ENCODE measurements around the gene MYO1E.

The MYO1E gene

GRCh38 chr15:59247364-59247763 lies 125.3 kb downstream of the MYO1E start:
- Histone ChIP-seq H3K9me3 (ENCODE audit: control insufficient read depth in 2 of 2, low read length in 2 of 2) (no peaks in the 10 kb centered on the region), H3K4me3 (ENCODE audit: low read length in 2 of 2) (no peak overlapping the region), H3K27ac (ENCODE audit: low read length) (no peak overlapping the region), H3K9ac (ENCODE audit: low read length in 2 of 2) (no peak overlapping the region), H3K4me1 (ENCODE audit: control insufficient read depth, insufficient read depth, low read length) (no peaks in the 10 kb centered on the region), H3K27me3 (ENCODE audit: control insufficient read depth in 1 of 2, insufficient read depth in 2 of 2, low read length in 2 of 2) (no peaks in the 10 kb centered on the region), H3K36me3 (ENCODE audit: control insufficient read depth in 2 of 2, insufficient read depth in 2 of 2, low read length in 2 of 2) (no peaks in the 10 kb centered on the region)

- Histone ChIP-seq H3K4me1 (ENCODE audit: control insufficient read depth, insufficient read depth, low read length) (no peaks in the 10 kb centered on the region), H3K4me3 (ENCODE audit: low read length in 2 of 2) (no peak overlapping the region), H3K9ac (ENCODE audit: low read length in 2 of 2) (no peak overlapping the region), H3K27ac (ENCODE audit: low read length) (no peak overlapping the region), H3K27me3 (ENCODE audit: control insufficient read depth in 1 of 2, insufficient read depth in 2 of 2, low read length in 2 of 2) (no peaks in the 10 kb centered on the region), H3K9me3 (ENCODE audit: control insufficient read depth in 2 of 2, low read length in 2 of 2) (no peaks in the 10 kb centered on the region), H3K36me3 (ENCODE audit: control insufficient read depth in 2 of 2, insufficient read depth in 2 of 2, low read length in 2 of 2) (no peaks in the 10 kb centered on the region)
These were observed 127.1 kb downstream of the MYO1E start for GRCh38 chr15:59245559-59245958.

GRCh38 chr15:59244337-59244736 lies 128.3 kb downstream of the MYO1E start:
- H3K27me3 ChIP-seq (ENCODE audit: control insufficient read depth in 1 of 2, insufficient read depth in 2 of 2, low read length in 2 of 2): no peaks in the 10 kb centered on the region

GRCh38 chr15:59243622-59244021 lies 129.0 kb downstream of the MYO1E start:
- H3K27me3 ChIP-seq (ENCODE audit: control insufficient read depth in 1 of 2, insufficient read depth in 2 of 2, low read length in 2 of 2): no peaks in the 10 kb centered on the region
- H3K9me3 ChIP-seq (ENCODE audit: control insufficient read depth in 2 of 2, low read length in 2 of 2): no peaks in the 10 kb centered on the region
- H3K36me3 ChIP-seq (ENCODE audit: control insufficient read depth in 2 of 2, insufficient read depth in 2 of 2, low read length in 2 of 2): no peaks in the 10 kb centered on the region
- no peak overlapping the region for H3K4me3 ChIP-seq (ENCODE audit: low read length in 2 of 2)
- H3K4me1 ChIP-seq (ENCODE audit: control insufficient read depth, insufficient read depth, low read length): no peaks in the 10 kb centered on the region
- no peak overlapping the region for H3K27ac ChIP-seq (ENCODE audit: low read length)
- H3K9ac ChIP-seq (ENCODE audit: low read length in 2 of 2): no peak overlapping the region

More at GRCh38 chr15:59244337-59244736, 128.3 kb downstream of the MYO1E start:
- H3K27ac ChIP-seq (ENCODE audit: low read length): no peak overlapping the region
- H3K36me3 ChIP-seq (ENCODE audit: control insufficient read depth in 2 of 2, insufficient read depth in 2 of 2, low read length in 2 of 2): no peaks in the 10 kb centered on the region
- H3K4me3 ChIP-seq (ENCODE audit: low read length in 2 of 2): no peak overlapping the region
- no peaks in the 10 kb centered on the region for H3K9me3 ChIP-seq (ENCODE audit: control insufficient read depth in 2 of 2, low read length in 2 of 2)
- no peaks in the 10 kb centered on the region for H3K4me1 ChIP-seq (ENCODE audit: control insufficient read depth, insufficient read depth, low read length)
- H3K9ac ChIP-seq (ENCODE audit: low read length in 2 of 2): no peak overlapping the region

GRCh38 chr15:59242649-59243048 lies 130.0 kb downstream of the MYO1E start:
- no peaks in the 10 kb centered on the region for H3K27me3 ChIP-seq (ENCODE audit: control insufficient read depth in 1 of 2, insufficient read depth in 2 of 2, low read length in 2 of 2)
- no peaks in the 10 kb centered on the region for H3K9me3 ChIP-seq (ENCODE audit: control insufficient read depth in 2 of 2, low read length in 2 of 2)
- no peak overlapping the region for H3K9ac ChIP-seq (ENCODE audit: low read length in 2 of 2)
- H3K27ac ChIP-seq (ENCODE audit: low read length): no peak overlapping the region
- H3K4me1 ChIP-seq (ENCODE audit: control insufficient read depth, insufficient read depth, low read length): no peaks in the 10 kb centered on the region
- no peak overlapping the region for H3K4me3 ChIP-seq (ENCODE audit: low read length in 2 of 2)
- no peaks in the 10 kb centered on the region for H3K36me3 ChIP-seq (ENCODE audit: control insufficient read depth in 2 of 2, insufficient read depth in 2 of 2, low read length in 2 of 2)

GRCh38 chr15:59240036-59240435 lies 132.6 kb downstream of the MYO1E start:
- H3K9ac ChIP-seq (ENCODE audit: low read length in 2 of 2): no peak overlapping the region
- H3K27ac ChIP-seq (ENCODE audit: low read length): no peak overlapping the region
- no peaks in the 10 kb centered on the region for H3K4me1 ChIP-seq (ENCODE audit: control insufficient read depth, insufficient read depth, low read length)
- no peaks in the 10 kb centered on the region for H3K36me3 ChIP-seq (ENCODE audit: control insufficient read depth in 2 of 2, insufficient read depth in 2 of 2, low read length in 2 of 2)
- no peaks in the 10 kb centered on the region for H3K27me3 ChIP-seq (ENCODE audit: control insufficient read depth in 1 of 2, insufficient read depth in 2 of 2, low read length in 2 of 2)
- H3K9me3 ChIP-seq (ENCODE audit: control insufficient read depth in 2 of 2, low read length in 2 of 2): no peaks in the 10 kb centered on the region
- no peak overlapping the region for H3K4me3 ChIP-seq (ENCODE audit: low read length in 2 of 2)

GRCh38 chr15:59237924-59238331 lies 134.7 kb downstream of the MYO1E start:
- Histone ChIP-seq H3K4me1 (ENCODE audit: control insufficient read depth, insufficient read depth, low read length) (no peaks in the 10 kb centered on the region), H3K9ac (ENCODE audit: low read length in 2 of 2) (no peak overlapping the region), H3K4me3 (ENCODE audit: low read length in 2 of 2) (no peak overlapping the region), H3K9me3 (ENCODE audit: control insufficient read depth in 2 of 2, low read length in 2 of 2) (no peaks in the 10 kb centered on the region), H3K27ac (ENCODE audit: low read length) (no peak overlapping the region), H3K27me3 (ENCODE audit: control insufficient read depth in 1 of 2, insufficient read depth in 2 of 2, low read length in 2 of 2) (no peaks in the 10 kb centered on the region), H3K36me3 (ENCODE audit: control insufficient read depth in 2 of 2, insufficient read depth in 2 of 2, low read length in 2 of 2) (no peaks in the 10 kb centered on the region)

GRCh38 chr15:59237119-59237855 lies 135.4 kb downstream of the MYO1E start:
- no peak overlapping the region for H3K27ac ChIP-seq (ENCODE audit: low read length)
- H3K4me3 ChIP-seq (ENCODE audit: low read length in 2 of 2): no peak overlapping the region
- H3K4me1 ChIP-seq (ENCODE audit: control insufficient read depth, insufficient read depth, low read length): peaks cover 4% of the 10 kb centered on the region
- H3K9ac ChIP-seq (ENCODE audit: low read length in 2 of 2): no peak overlapping the region
- no peaks in the 10 kb centered on the region for H3K27me3 ChIP-seq (ENCODE audit: control insufficient read depth in 1 of 2, insufficient read depth in 2 of 2, low read length in 2 of 2)
- no peaks in the 10 kb centered on the region for H3K36me3 ChIP-seq (ENCODE audit: control insufficient read depth in 2 of 2, insufficient read depth in 2 of 2, low read length in 2 of 2)
- H3K9me3 ChIP-seq (ENCODE audit: control insufficient read depth in 2 of 2, low read length in 2 of 2): no peaks in the 10 kb centered on the region

- H3K9me3 ChIP-seq (ENCODE audit: control insufficient read depth in 2 of 2, low read length in 2 of 2): no peaks in the 10 kb centered on the region
- no peaks in the 10 kb centered on the region for H3K36me3 ChIP-seq (ENCODE audit: control insufficient read depth in 2 of 2, insufficient read depth in 2 of 2, low read length in 2 of 2)
- no peak overlapping the region for H3K9ac ChIP-seq (ENCODE audit: low read length in 2 of 2)
- no peak overlapping the region for H3K27ac ChIP-seq (ENCODE audit: low read length)
- peaks cover 9% of the 10 kb centered on the region for H3K4me1 ChIP-seq (ENCODE audit: control insufficient read depth, insufficient read depth, low read length)
- no peak overlapping the region for H3K4me3 ChIP-seq (ENCODE audit: low read length in 2 of 2)
- no peaks in the 10 kb centered on the region for H3K27me3 ChIP-seq (ENCODE audit: control insufficient read depth in 1 of 2, insufficient read depth in 2 of 2, low read length in 2 of 2)
These were observed 136.3 kb downstream of the MYO1E start for GRCh38 chr15:59236394-59236793.

- Histone ChIP-seq H3K4me3 (ENCODE audit: low read length in 2 of 2) (no peak overlapping the region), H3K27me3 (ENCODE audit: control insufficient read depth in 1 of 2, insufficient read depth in 2 of 2, low read length in 2 of 2) (no peaks in the 10 kb centered on the region), H3K9me3 (ENCODE audit: control insufficient read depth in 2 of 2, low read length in 2 of 2) (no peaks in the 10 kb centered on the region), H3K9ac (ENCODE audit: low read length in 2 of 2) (no peak overlapping the region), H3K36me3 (ENCODE audit: control insufficient read depth in 2 of 2, insufficient read depth in 2 of 2, low read length in 2 of 2) (no peaks in the 10 kb centered on the region), H3K27ac (ENCODE audit: low read length) (no peak overlapping the region), H3K4me1 (ENCODE audit: control insufficient read depth, insufficient read depth, low read length) (peaks cover 9% of the 10 kb centered on the region)
These were observed 140.2 kb downstream of the MYO1E start for GRCh38 chr15:59232476-59232875.

- Histone ChIP-seq H3K9ac (ENCODE audit: low read length in 2 of 2) (no peak overlapping the region), H3K4me3 (ENCODE audit: low read length in 2 of 2) (no peak overlapping the region), H3K27ac (ENCODE audit: low read length) (no peak overlapping the region), H3K36me3 (ENCODE audit: control insufficient read depth in 2 of 2, insufficient read depth in 2 of 2, low read length in 2 of 2) (peaks cover 0 to 3% of the 10 kb centered on the region in 2 donors), H3K9me3 (ENCODE audit: control insufficient read depth in 2 of 2, low read length in 2 of 2) (no peaks in the 10 kb centered on the region), H3K27me3 (ENCODE audit: control insufficient read depth in 1 of 2, insufficient read depth in 2 of 2, low read length in 2 of 2) (no peaks in the 10 kb centered on the region), H3K4me1 (ENCODE audit: control insufficient read depth, insufficient read depth, low read length) (peaks cover 9% of the 10 kb centered on the region)
These were observed 142.1 kb downstream of the MYO1E start for GRCh38 chr15:59230531-59231055.

Data from stomach smooth muscle (tissue), 2 donors.